HAP-1 (cell line): Measurements from ENCODE around the gene SEC14L1.
"Not testable (repeated sequence)": the region's sequence is repeated elsewhere in the genome, so short reads cannot be mapped to it uniquely, and the experiment has no call there.

Experiments
- DNase-seq, 2 experiments: peaks; one replicate each; pipeline ENCODE4 v3.0.0-alpha.2; 2016 to 2020; ENCODE audit warnings: low spot score in 2 of 2
- H3K27me3 ChIP-seq: fragments of 250-450 bp; sonication (Bioruptor Pico); 2 replicates; pipeline ENCODE4 v1.5.1; 2020; ENCODE audit warnings: low read depth, mild to moderate bottlenecking, moderate library complexity
- H3K36me3 ChIP-seq: fragments of 250-450 bp; sonication (Bioruptor Pico); replicated peaks from 2 replicates; pipeline ENCODE4 v1.5.1; 2020; ENCODE audit warnings: mild to moderate bottlenecking
- H3K4me1 ChIP-seq: fragments of 250-450 bp; sonication (Bioruptor Pico); 2 replicates; pipeline ENCODE4 v1.5.1; 2020; ENCODE audit warnings: mild to moderate bottlenecking
- H3K4me3 ChIP-seq: fragments of 250-450 bp; sonication (Bioruptor Pico); 2 replicates; pipeline ENCODE4 v1.5.1; 2020; ENCODE audit warnings: mild to moderate bottlenecking, moderate library complexity
- H3K9me3 ChIP-seq: fragments of 250-450 bp; sonication (Bioruptor Pico); 2 replicates; pipeline ENCODE4 v1.5.1; 2020; ENCODE audit warnings: mild to moderate bottlenecking, moderate library complexity
- in situ Hi-C: fragments of 300-500 bp; cut with MboI; formaldehyde crosslinking; loops from 3 replicates; pipeline ENCODE4 v1.14.3; 2020; ENCODE audit warnings: low sequenced_read_pairs, inconsistent platforms, mixed read lengths

The SEC14L1 gene

GRCh38 chr17:77140878-77141767 lies at the start of gene SEC14L1:
TSS of gene SEC14L1 (plus strand) at chr17:77140969. CDS start at chr17:77143597, 2,628 bp downstream.
- peak within 1 kb of the TSS; percentile 72 for H3K4me3 ChIP-seq
- peak; percentile 32 to 61 for DNase-seq
- H3K4me1 ChIP-seq: peaks cover 6% of the 10 kb centered on the region
- H3K36me3 ChIP-seq: peaks cover 17% of the 10 kb centered on the region
- in situ Hi-C loops: no loop called here
- no peaks in the 10 kb centered on the region for H3K27me3 ChIP-seq
- no peaks in the 10 kb centered on the region; the same call in 1 of the 2 replicates for H3K9me3 ChIP-seq

DNA sequence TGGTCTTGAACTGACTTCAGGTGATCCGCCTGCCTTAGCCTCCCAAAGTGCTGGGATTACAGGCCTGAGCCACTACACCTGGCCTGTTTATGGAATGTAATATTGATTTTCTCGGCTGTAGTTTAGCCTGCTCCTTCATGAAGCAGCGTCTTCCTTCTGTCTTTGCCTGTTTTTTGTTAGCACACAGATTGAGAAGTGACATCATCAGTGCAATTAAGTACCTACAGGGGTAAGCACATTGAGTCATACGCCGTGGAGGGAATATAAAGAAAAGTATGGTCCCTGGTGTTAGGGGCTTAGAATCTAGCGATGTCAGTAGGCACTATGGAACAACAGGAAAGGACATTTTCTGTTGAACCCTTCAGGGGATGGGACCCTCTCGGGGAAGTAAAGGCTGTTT lies 48.7 kb upstream of the SEC14L1 start:
- Histone ChIP-seq H3K36me3 (peaks cover 59% of the 10 kb centered on the region), H3K4me1 (peaks cover 4% of the 10 kb centered on the region), H3K4me3 (no peak overlapping the region), H3K9me3 (no peaks in the 10 kb centered on the region), H3K27me3 (no peaks in the 10 kb centered on the region)
- in situ Hi-C loops: no loop called here
- DNase-seq: no peak

GRCh38 chr17:77095461-77095860 lies 45.3 kb upstream of the SEC14L1 start:
- no peak overlapping the region for H3K4me3 ChIP-seq
- H3K4me1 ChIP-seq: no peaks in the 10 kb centered on the region
- in situ Hi-C loops: no loop called here
- H3K9me3 ChIP-seq: no peaks in the 10 kb centered on the region
- DNase-seq: no peak
- no peaks in the 10 kb centered on the region for H3K27me3 ChIP-seq
- peaks cover 73% of the 10 kb centered on the region for H3K36me3 ChIP-seq

GRCh38 chr17:77096570-77097214 lies 44.1 kb upstream of the SEC14L1 start:
- no peaks in the 10 kb centered on the region for H3K4me1 ChIP-seq
- H3K9me3 ChIP-seq: no peaks in the 10 kb centered on the region
- H3K4me3 ChIP-seq: no peak overlapping the region
- H3K27me3 ChIP-seq: no peaks in the 10 kb centered on the region
- in situ Hi-C loops: no loop called here
- peak in 1 of 2 experiments; percentile 24 for DNase-seq
- H3K36me3 ChIP-seq: peaks cover 68% of the 10 kb centered on the region

GRCh38 chr17:77097631-77098180 lies 43.1 kb upstream of the SEC14L1 start:
- no peaks in the 10 kb centered on the region for H3K27me3 ChIP-seq
- no peak for DNase-seq
- in situ Hi-C loops: no loop called here
- H3K4me3 ChIP-seq: no peak overlapping the region
- no peaks in the 10 kb centered on the region for H3K4me1 ChIP-seq
- peaks cover 61% of the 10 kb centered on the region for H3K36me3 ChIP-seq
- no peaks in the 10 kb centered on the region for H3K9me3 ChIP-seq

DNA sequence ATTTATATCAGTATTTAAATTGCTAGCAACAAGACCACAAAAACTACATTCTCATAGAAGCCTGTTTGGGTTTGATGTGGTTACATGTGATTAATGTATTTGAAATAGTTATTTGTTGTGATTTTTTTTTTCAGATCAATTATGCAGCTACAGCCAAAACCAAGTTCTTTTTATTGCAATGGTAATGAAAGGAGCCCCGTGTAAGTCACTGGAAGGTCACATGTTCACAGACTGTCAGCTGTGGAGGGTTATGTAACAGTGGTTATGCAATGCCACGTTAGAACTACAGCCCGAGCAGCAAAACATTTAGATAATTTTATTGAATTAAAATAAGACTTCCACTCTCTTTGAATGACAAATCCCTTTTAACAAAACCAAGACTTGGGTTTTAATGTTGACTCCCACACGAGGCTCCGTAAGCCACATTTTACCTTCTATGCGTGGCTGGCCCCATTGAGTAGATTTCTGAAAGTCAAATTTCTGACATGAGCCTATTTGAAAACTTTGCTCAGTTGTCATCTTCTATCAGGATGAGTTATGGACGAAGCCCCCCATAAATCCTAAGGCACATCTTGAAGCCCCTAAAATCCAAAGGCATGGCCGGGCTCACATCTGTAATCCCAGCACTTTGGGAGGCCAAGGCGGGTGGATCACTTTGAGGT lies 41.8 kb upstream of the SEC14L1 start:
- H3K9me3 ChIP-seq: no peaks in the 10 kb centered on the region
- in situ Hi-C loops: no loop called here
- no peak for DNase-seq
- no peak overlapping the region for H3K4me3 ChIP-seq
- H3K4me1 ChIP-seq: no peaks in the 10 kb centered on the region
- H3K27me3 ChIP-seq: no peaks in the 10 kb centered on the region
- H3K36me3 ChIP-seq: peaks cover 48% of the 10 kb centered on the region

DNA sequence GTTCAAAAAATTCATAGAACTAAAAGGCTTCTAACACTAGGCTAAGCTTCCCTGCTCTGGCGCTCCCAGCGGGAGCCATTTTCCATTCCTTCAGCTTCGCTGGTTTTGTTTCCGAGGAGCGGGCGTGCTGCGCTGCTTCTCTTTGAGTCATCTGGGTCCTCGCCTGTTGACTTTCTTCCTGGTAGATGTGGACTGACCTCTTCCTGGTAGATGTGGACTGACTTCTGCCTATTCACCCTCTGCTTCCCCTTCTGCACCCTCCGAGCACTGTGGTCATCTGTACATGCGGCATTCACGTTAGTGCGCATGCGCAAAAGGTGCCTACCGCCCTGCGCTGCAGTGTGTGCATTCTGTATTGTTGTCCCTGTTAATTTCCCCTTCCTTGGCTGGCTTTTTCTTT lies 40.8 kb upstream of the SEC14L1 start:
- Histone ChIP-seq H3K4me3 (no peak overlapping the region), H3K9me3 (no peaks in the 10 kb centered on the region), H3K4me1 (no peaks in the 10 kb centered on the region), H3K36me3 (peaks cover 38% of the 10 kb centered on the region), H3K27me3 (no peaks in the 10 kb centered on the region)
- in situ Hi-C loops: no loop called here
- no peak for DNase-seq

DNA sequence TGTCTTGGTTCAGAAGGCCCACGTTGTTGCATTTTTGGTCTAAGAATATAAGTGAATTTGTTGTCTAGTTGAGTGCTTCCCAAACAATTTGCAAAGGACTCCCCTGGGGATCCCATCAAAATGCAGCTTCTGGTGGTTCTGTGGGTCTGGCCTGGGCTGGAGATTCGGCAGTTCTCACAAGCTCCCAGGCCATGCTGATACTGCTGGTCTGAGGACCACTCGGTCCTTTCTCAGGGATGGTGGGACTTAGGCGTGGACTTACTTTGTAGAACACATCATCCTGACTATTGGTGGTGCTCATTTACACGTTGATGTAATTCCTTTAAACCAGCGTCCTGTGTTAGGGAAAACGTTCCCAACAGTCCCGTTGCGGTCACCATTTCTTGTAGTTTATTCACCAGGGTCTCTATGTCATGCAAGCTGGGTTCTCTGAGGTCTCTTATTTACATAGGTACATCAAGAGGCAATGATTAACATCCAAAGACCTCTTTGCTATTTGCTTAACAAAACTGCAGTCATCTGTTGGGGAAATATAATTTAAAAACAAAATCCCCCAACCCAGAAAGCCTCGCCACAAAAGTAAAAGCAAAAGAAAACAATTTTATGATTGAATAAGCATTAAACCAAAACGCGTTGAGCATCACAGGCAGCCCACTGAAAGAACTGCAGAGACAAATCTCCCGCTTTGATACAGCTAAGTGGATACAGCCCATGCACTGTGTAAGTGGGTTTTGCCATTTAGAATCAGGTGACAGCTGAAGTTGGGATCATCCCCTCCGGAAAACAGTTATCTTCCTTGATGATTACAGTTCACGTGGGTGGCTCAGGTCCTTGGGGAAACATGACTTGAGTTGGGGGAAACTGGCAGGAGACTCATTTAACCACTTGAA lies 39.0 kb upstream of the SEC14L1 start:
- in situ Hi-C loops: no loop called here
- Histone ChIP-seq H3K27me3 (no peaks in the 10 kb centered on the region), H3K36me3 (peaks cover 30% of the 10 kb centered on the region), H3K4me1 (no peaks in the 10 kb centered on the region), H3K9me3 (no peaks in the 10 kb centered on the region), H3K4me3 (no peak overlapping the region)
- no peak for DNase-seq

- H3K4me3 ChIP-seq, H3K9me3 ChIP-seq, in situ Hi-C loops, H3K4me1 ChIP-seq, H3K27me3 ChIP-seq, DNase-seq: not testable (repeated sequence)
- H3K36me3 ChIP-seq: peaks cover 23% of the 10 kb centered on the region
These were observed 38.2 kb upstream of the SEC14L1 start for GRCh38 chr17:77102411-77103134.

GRCh38 chr17:77105706-77106105 lies 35.1 kb upstream of the SEC14L1 start:
- in situ Hi-C loops: no loop called here
- DNase-seq: no peak
- H3K4me1 ChIP-seq: peaks cover 6% of the 10 kb centered on the region
- H3K9me3 ChIP-seq: no peaks in the 10 kb centered on the region
- peaks cover 8% of the 10 kb centered on the region for H3K36me3 ChIP-seq
- no peak overlapping the region for H3K4me3 ChIP-seq
- no peaks in the 10 kb centered on the region for H3K27me3 ChIP-seq

DNA sequence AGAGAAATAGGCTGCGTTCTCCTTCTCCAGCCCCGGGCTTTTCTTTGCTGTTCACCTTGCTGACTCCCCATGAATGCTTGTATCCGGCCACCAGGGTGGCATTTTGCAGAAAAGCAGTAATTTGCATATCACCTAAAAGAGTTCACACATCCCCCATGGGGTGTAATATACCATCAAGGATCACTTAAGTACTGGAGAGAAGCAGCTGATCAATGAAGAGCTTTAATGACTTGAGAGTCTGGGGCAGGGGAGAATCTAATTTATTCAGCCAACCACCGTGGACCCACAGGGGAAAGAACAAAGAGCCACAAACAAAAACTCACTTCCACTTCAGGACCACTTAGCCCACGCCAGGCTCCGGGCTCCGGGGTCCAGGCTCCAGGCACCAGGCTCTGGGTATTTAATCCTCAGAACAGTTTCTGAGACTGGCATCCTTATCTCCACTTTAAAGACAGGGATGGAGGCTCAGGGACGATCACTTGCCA lies 33.9 kb upstream of the SEC14L1 start:
- Histone ChIP-seq H3K4me3 (no peak overlapping the region), H3K4me1 (peaks cover 6% of the 10 kb centered on the region), H3K27me3 (no peaks in the 10 kb centered on the region), H3K9me3 (no peaks in the 10 kb centered on the region), H3K36me3 (no peaks in the 10 kb centered on the region; the same call in 1 of the 2 replicates)
- in situ Hi-C loops: no loop called here
- no peak for DNase-seq
